ENCODE results near the gene AHNAK.

The AHNAK gene

GRCh38 chr11:62548545-62549335 lies 2.1 kb upstream of the AHNAK start:
- DNase-seq = no peak

GRCh38 chr11:62547691-62548281 lies 1.2 kb upstream of the AHNAK start:
- no peak for DNase-seq

- DNase-seq = peak; percentile 39
Measured at GRCh38 chr11:62546929-62547625, 471 bp upstream of the AHNAK start.

- DNase-seq = peak; percentile 99
Measured at GRCh38 chr11:62545437-62546243, 966 bp downstream of the AHNAK start.

- no peak for DNase-seq
Measured at GRCh38 chr11:62544581-62545436, 1.8 kb downstream of the AHNAK start.

GRCh38 chr11:62543680-62544444 lies 2.7 kb downstream of the AHNAK start:
- no peak for DNase-seq

- DNase-seq = peak; percentile 85
Measured at GRCh38 chr11:62542750-62543567, 3.6 kb downstream of the AHNAK start.

GRCh38 chr11:62542111-62542745 lies 4.4 kb downstream of the AHNAK start:
- DNase-seq = no peak

GRCh38 chr11:62540804-62541701 lies 5.6 kb downstream of the AHNAK start:
- DNase-seq = no peak

GRCh38 chr11:62539238-62539925 lies 7.2 kb downstream of the AHNAK start:
- DNase-seq = peak; percentile 93

GRCh38 chr11:62538470-62539237 lies 8.0 kb downstream of the AHNAK start:
- no peak for DNase-seq

GRCh38 chr11:62536301-62536957 lies 10.2 kb downstream of the AHNAK start:
- DNase-seq = no peak

- DNase-seq = no peak
Measured at GRCh38 chr11:62535802-62536201, 10.8 kb downstream of the AHNAK start.

- DNase-seq = no peak
Measured at GRCh38 chr11:62534779-62535545, 11.6 kb downstream of the AHNAK start.

- DNase-seq = no peak
Measured at GRCh38 chr11:62532096-62532495, 14.5 kb downstream of the AHNAK start.

Data from fibroblast of skin of right quadriceps (primary cell).